ENCODE measurements around the gene CHPT1.

The CHPT1 gene

GRCh38 chr12:101738920-101739665 lies 41.7 kb downstream of the CHPT1 start, which contains the start of gene SYCP3:
Gene SYCP3, minus strand, starts transcription at chr12:101739462. Its CDS starts 1,527 bp downstream, at chr12:101737935.
- no peak for FAIRE-seq
- TF ChIP-seq CTCF (IDR thresholded peaks at IDR 0.05; ENCODE audit: insufficient read depth, missing control alignments), result no peak
- DNase-seq (ENCODE audit: insufficient read length, low spot score), result no peak

DNA sequence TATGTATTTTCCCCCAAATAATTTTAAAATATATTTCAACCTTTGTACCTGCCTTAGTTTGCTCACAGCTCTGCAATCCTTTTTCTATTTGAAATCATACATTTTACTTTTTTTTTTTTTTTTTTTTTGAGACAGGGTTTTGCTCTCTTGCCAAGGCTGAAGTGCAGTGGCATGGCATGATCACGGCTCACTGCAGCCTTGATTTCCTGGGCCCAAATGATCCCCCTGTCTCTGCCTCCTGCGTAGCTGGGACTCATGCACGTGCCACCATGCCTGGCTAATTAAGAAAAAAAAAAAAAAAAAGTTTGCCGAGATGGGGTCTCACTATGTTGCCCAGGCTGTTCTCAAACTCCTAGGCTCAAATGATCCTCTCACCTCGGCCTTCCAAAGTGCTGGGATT lies 43.1 kb downstream of the CHPT1 start:
- TF ChIP-seq CTCF (IDR thresholded peaks at IDR 0.05; ENCODE audit: insufficient read depth, missing control alignments), result no peak
- DNase-seq (ENCODE audit: insufficient read length, low spot score) (no peak), FAIRE-seq (no peak)

- no peak for FAIRE-seq
- no peak for DNase-seq (ENCODE audit: insufficient read length, low spot score)
- no peak for TF ChIP-seq CTCF (IDR thresholded peaks at IDR 0.05; ENCODE audit: insufficient read depth, missing control alignments)
Observed at GRCh38 chr12:101740980-101741379, 43.5 kb downstream of the CHPT1 start.

DNA sequence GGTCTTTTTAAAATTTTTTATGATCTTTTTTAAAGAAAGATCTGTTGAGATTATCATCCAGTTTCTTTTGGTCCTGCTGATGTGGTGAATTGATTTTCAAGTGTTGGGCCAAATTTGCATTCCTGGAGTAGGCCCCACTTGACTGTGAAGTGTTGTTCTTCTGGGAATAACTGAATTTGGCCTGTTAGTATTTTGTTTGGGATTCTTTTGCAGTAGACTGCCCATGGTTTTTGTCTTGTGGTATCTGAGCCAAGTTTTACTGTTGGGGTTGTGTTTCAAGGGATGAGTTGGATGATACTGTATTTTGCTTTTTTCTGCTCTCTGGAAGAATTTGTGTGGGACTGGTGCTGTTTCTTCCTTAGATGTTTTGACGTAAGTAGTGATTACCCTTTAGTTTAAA lies 45.8 kb downstream of the CHPT1 start:
- no peak for FAIRE-seq
- no peak for DNase-seq (ENCODE audit: insufficient read length, low spot score)
- TF ChIP-seq CTCF (IDR thresholded peaks at IDR 0.05; ENCODE audit: insufficient read depth, missing control alignments), result no peak

DNA sequence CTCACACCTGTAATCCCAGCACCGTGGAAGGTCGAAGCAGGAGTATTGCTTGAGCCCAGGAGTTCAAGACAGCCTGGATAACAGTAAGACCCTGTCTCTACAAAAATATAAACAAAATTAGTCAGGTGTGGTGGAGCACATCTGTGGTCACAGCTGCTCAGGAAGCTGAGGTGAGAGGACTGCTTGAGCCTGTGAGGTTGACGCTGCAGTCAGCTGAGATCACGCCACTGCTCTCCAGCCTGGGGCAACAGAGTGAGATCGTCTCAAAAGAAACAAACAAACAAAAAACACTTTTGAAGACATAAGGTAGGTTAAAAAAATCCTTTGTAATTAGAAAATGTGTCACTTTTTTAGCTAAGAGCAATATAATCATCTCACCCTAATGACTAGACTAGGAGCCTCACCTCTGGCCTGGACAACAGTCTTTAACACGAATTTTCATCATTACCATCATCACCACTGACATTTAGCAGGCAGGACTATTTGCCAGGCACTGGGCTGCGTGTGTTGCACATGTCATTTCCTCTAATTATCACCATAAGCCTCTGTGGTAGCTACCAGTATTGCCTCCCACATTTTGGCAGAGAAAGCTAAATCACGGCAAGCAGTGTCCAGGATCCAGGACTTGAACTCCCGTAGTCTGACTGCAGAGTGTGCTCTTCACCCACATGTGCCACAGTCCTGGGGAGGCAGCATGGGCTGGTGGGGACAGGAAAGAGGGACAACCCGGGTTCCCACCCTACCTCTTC lies 46.5 kb downstream of the CHPT1 start:
- FAIRE-seq (no peak), DNase-seq (ENCODE audit: insufficient read length, low spot score) (no peak)
- no peak for TF ChIP-seq CTCF (IDR thresholded peaks at IDR 0.05; ENCODE audit: insufficient read depth, missing control alignments)

DNA sequence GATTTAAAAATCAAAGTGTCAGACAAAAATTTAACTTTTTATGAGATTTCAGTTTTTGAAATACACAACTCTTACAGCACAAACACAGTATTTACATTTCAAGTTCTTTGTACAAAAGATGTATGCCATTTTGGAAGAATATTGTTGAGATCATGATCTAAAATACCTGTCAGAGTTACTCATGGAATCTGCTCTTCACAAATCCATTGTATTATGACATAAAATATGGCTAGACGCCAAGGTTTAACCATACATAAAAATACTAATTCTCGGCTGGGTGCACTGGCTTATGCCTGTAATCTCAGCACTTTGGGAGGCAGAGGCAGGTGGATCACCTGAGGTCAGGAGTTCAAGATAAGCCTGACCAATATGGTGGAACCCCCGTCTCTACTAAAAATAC lies 48.0 kb downstream of the CHPT1 start:
- no peak for FAIRE-seq
- TF ChIP-seq CTCF (IDR thresholded peaks at IDR 0.05; ENCODE audit: insufficient read depth, missing control alignments), result no peak
- DNase-seq (ENCODE audit: insufficient read length, low spot score), result no peak

GRCh38 chr12:101746196-101746595 lies 48.8 kb downstream of the CHPT1 start:
- DNase-seq (ENCODE audit: insufficient read length, low spot score) (no peak), FAIRE-seq (no peak)
- no peak for TF ChIP-seq CTCF (IDR thresholded peaks at IDR 0.05; ENCODE audit: insufficient read depth, missing control alignments)

Measured in D721Med (cell line).